Erythroblast (primary cell): Measurements from ENCODE around the gene APBA1.

Experiments
- DNase-seq, 2 experiments: peaks; one replicate each; lab custom pipeline; 2025; lab: John Stamatoyannopoulos, UW
- GATA1 ChIP-seq: IDR thresholded peaks from 2 replicates; pipeline ENCODE4 v1.6.1; 2011; ENCODE audit warnings: low read depth, mild to moderate bottlenecking, control low read depth, low read length, moderate library complexity
- POLR2A ChIP-seq: IDR thresholded peaks from 2 replicates; pipeline ENCODE4 v1.6.1; 2011; ENCODE audit warnings: mild to moderate bottlenecking, low read length

The APBA1 gene

DNA sequence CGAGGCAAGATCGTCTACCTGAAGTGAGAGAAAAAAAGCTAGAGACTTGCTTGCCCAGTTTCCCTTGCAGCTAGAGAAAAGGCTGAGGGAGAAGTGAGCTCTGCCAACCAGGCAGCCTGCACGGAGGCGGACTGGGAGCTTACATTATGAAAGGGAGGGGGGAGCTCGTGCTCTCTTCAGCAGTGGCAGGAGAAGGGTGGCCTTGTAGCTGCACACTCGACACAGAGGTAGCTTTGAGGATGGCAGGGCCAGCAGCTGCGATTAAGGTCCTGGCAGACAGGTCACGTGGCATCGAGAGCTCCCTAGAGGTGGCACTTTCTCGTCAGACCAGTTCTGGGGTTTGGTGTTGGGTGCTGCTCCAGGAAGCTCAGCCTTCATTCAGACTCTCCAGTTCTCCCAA is 26.7 kb downstream of the APBA1 start:
- DNase-seq: no peak
- TF ChIP-seq POLR2A (no peak), GATA1 (no peak)

DNA sequence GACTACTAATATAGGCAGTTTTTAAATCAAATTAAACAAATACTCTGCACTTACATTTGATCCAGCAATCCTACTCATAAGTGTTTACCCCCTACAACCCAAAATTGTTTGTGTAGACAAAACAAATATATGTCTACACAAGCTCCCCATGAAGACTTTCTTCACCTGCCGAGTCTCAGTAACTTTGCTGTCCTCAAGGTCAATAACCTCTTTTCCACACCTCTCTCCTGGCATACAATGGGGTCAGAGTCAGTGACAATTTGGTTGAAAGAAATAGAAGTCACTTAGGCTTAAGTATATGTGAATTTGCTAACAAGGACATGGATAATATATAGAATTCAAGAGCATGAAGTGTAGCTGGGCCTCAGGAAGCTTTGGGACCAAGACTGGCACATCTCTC is 29.1 kb downstream of the APBA1 start:
- DNase-seq: no peak
- TF ChIP-seq GATA1 (no peak), POLR2A (no peak)

DNA sequence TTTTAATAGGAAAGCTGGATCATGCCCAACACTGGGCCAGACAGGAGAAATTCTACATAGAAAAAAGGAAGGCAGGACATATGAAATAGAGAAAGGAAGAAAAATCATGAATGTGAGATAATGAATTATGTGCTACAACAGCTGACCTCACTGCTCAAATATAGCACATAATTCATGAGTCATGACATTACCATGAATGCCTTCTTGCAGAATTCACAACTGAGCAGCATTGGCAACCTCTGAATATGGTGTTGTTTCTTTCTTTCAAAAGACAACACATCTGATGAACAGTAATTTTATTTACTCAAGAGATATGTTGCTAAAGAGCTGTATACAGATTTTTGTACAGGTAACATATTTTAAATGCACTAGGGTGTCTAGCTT is 34.4 kb downstream of the APBA1 start:
- no peak for DNase-seq
- TF ChIP-seq GATA1 (no peak), POLR2A (no peak)

DNA sequence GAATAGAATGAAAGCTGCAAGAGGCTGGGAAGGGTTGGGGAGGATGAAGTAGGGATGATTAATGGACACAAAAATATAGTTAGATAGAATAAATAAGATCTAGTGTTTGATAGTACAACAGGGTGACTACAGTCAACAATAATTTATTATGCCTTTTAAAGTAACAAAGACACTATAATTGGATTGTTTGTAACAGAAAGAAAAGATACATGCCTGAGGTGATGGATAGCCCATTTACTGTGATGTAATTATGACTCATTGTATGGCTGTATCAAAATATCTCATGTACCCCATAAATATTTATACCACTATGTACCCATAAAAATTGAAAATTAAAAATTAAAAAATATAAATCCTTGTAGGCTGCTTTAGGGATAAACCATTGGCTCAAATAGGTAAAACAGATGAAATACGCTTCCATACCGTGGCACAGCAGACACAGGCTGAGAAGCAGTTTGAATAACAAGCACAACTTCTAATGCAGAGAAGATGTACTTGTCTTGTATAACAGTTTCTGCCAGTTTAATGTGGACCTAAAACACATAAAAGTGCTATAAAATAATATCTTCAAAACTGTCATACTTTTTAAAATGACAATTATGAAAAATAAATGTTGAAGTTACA is 34.9 kb downstream of the APBA1 start:
- TF ChIP-seq POLR2A (no peak), GATA1 (no peak)
- DNase-seq: no peak

DNA sequence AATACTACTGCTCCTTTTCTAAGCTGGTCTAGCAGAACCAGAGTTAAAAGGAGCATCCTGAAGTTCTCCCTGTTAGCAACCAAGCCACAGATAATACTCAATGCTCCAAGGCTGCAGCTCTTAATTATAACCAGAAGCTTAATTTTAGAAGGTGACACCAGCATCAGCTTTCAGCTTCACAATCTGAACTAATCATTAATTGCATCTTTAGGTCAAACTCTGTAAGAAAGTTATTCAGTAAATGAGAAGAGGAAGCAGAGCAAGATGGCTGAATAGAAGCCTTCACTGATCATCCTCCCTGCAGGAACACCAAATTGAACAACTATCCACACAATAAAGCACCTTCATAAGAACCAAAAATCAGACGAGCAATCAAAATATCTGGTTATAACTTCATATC is 38.5 kb downstream of the APBA1 start:
- no peak for TF ChIP-seq GATA1

DNA sequence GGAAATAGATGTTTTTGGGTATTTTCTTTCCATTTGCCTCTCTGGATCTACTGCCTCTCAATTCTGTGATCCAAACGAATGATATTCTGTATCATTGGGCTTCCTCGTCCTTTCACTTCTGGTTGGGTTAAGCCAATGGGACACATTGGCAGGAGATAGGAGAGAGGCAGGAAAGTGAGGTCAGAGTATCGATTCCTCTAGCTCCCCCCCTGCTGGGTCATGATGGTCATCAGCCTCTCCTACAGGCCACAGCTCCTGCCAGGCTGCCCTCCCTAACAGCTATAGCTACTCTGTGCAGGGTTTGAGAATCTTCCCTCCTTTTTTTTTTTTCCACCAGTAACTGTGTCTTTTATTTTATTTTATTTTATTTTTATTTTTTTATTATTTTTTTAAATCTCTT is 39.4 kb downstream of the APBA1 start:
- TF ChIP-seq POLR2A (no peak), GATA1 (no peak)
- DNase-seq: no peak

More for the DNA sequence above, 38.5 kb downstream of the APBA1 start:
- no peak for DNase-seq

DNA sequence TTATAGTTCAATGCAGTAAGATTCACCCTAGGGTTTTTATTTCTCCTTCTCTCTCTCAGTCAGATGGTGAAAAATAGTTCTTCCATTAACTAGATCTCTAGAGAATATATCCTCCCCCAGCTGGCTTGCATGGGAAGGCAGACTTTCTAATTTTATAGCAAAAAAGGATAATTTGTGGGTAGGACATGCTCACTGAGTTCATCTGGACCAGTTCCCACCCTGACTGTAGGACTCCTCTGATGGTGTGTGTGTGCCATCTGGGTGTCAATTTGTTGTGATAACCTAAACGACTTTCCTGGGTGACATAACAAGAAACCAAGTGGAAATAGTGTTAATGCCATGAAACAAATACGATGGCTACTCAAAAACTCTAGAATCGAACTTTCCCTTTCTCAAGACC is 44.9 kb downstream of the APBA1 start:
- no peak for TF ChIP-seq POLR2A
- TF ChIP-seq GATA1: no peak
- no peak for DNase-seq

DNA sequence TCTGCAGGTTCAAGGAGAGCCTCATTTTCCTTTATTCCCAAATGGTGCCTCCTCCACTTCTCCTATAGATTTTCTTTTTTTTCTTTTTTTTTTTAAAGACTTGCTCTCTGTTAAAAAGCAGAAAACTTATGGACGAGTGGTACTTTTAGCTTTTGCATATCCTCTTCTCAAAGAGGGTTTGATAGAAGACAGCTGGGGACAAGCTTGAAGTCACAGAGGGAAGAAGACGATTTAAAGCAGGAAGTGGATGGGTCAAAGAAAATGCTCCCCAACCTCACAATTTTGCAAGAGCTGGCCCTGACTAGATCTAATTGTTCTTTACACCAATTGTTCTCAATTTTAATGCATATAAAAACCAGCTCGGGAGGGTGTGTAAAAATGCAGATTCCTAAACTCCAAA is 48.9 kb downstream of the APBA1 start:
- no peak for DNase-seq
- TF ChIP-seq POLR2A (no peak), GATA1 (no peak)

DNA sequence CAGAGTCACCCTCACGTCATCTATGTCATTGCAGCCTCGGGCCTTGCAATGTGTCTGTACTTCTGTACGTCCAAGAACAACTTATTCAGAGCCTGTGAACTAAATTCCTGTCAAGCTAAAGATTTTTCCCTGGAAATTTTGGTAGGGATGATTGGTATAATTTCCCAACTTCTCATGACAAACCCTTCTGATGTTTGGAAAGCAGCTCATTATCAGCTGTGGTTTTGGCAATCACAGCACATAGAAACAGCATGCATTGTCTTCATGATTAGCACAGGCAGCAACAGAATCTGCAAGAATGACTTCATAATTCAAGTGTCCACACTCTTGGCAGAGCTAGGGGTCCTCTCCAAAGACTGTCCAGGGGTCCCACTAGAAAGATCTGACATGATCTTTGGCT is 49.5 kb downstream of the APBA1 start:
- no peak for DNase-seq
- no peak for TF ChIP-seq GATA1
- no peak for TF ChIP-seq POLR2A

DNA sequence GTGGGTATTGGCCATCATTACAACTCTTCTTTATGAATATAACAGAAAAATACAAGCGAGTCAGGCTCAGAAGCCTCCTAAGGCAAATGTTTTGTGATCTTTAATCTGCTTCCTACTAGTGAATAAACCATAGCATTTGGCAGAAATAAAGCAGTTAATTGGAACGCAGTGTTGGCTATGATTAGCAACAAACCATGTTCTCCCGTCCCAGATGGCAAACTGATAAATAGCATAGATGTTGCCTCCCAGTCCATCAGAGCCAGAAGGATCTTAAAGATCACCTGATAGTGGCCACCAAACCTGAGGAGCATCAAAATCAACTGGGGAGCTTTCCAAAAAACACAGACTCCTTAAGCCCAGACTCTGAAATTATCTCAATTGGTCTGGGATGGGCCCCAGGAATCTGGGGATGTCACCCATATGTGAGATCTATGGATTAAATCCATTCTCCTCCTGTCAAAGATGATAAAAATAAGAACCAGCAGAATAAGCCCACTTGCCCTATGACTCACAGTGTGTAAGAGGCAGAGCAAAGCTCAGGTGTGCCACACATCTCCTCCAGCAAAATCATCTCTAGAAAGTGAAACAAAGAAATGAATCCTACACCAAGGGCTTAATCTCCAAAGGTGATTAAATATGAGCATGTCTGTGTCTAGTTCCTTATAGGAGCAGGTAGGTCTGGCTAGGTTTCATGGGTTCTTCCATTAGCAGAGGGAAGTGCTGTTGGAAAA is 50.3 kb downstream of the APBA1 start:
- TF ChIP-seq GATA1 (no peak), POLR2A (no peak)
- DNase-seq: no peak

DNA sequence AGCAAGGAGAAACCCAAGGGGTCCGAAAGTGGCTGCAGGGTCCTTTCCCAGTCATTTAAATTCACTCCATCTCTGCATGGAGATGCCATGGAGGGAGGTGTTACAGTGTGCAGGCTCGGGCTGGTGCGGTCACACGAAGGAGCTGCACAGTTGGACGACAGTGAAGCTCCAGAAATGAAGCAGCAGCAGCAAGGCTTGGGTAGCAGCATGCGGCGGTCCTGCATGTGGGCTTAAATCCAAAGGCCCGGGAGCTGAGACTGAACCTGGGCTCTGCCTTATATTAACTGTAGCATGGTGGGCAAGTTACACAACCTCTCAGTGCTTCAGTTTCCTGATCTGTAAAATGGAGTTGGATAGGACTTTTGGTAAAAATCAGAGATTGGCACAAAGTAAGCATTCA is 51.4 kb downstream of the APBA1 start:
- DNase-seq: no peak
- TF ChIP-seq GATA1: no peak
- no peak for TF ChIP-seq POLR2A

DNA sequence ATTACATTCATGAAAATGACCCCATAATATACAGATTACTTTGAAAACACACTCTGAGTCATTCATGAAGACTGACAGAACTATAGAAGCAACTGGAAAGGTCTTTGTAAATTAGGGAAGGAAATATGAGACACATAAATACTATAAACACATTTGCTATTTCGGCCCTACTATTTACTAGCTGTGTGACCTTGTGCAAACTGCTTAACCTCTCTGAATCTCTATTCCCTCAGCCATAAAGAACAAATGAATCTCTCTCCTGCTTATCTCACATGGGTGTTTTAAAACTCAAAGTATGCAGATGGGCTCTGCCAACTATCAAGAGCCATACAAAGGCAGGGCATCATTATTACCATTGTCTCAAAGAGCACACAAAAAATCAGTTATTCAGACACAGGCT is 52.9 kb downstream of the APBA1 start:
- TF ChIP-seq POLR2A (no peak), GATA1 (no peak)
- no peak for DNase-seq

DNA sequence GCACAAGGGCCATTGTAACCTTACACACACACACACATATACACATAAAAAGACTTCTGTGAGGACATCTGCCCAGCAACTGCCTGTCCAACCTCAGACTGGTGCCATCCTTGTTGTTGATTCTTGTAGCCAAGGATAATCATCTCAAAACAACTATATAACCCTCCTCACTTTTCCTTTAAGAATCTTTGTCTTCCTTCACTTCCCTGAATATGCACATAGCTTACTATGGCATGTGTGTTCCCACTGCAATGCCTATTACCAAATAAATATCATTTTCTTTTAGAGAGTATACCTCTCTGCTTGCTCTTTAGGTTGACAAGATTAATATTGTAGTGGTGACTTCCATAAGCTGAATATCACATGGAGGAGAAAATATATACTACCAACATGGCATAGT is 55.2 kb downstream of the APBA1 start:
- DNase-seq: no peak
- TF ChIP-seq POLR2A: no peak
- no peak for TF ChIP-seq GATA1

DNA sequence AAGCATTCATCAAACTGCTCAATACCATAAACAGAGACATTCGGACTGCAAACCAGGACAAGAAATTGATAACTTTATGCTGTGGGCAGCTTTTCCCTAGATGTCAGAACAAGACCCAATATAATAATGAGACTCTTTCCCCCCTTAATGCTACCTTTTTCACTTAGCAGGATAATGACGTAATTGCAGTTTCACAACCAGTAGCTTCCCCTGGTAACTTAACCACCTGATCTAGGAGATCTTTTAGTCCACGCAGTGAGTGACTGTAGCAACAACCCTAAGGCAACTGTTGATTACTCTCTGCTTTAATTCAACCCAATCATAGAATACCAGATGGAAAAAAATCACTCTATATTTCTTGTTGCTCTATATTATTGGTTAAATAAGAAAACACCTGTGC is 56.3 kb downstream of the APBA1 start:
- DNase-seq: no peak
- TF ChIP-seq GATA1 (no peak), POLR2A (no peak)

DNA sequence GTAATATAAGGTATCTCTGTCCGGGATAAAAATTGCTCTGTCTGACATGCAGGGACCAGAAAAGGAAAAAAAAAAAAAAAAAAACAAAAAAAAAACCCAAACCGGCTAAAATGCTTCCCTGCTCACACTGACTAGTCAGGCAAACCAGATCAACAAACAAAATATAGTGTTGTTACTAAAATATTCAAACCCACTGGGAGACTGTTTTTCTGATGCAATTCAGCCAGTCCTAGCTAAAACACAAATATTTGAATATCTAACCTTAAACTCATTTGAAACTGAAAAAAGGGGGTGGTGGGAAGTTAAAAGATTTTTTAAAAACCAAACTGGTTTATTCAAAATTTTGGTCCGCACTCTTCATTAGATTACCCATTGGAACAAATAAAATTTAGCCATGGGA is 61.0 kb downstream of the APBA1 start:
- TF ChIP-seq GATA1 (no peak), POLR2A (no peak)
- DNase-seq: no peak
